Activated CD4-positive, CD25-positive, alpha-beta regulatory T cell treated with anti-CD3 and anti-CD28 coated beads, Interleukin-2, amount 50 U/mL, for 72 hours (primary cell): Measurements from ENCODE around the gene HHATL.

ENCODE experiments used
- DNase-seq: peaks from one replicate; pipeline ENCODE4 v3.0.0; 2021

Gene HHATL

DNA sequence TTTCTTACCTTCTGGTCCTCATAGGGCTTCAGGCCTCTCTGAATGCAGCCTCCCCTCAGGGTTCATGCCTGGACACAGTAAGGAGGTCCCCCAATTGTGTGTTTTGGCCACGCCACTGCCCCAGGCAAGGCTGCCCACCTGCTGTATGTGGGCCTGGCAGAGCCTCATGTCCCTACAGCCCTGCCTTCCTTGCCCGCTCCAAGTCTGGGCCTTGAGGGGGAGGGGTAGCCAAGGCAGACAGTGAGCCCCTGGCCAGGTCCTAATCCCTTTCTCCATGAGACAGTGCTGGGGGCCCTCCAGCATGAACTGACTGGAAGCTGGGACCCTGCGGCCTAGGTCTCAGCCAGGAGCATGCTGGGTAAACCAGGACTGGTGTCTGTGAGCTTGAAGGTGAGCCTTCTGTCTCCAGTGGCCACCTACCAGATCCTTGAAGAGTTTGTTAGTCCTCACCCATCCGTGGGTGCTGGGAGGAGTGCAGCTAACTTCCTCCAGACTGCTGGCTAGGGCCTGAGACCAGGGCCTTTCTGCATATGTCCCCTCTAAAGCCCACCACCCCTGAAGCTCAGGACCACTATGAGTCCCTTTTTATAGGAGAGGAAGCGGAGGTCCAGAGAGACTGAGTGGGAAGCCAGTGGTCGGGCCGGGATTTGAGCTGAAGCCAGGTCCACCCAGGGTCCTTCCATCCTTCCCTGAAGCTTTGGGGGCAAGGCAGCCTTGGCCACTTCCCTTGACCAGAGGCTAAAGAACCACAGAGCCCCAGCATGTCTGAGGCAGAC is 40.4 kb downstream of the HHATL start:
- no peak for DNase-seq

GRCh38 chr3:42661593-42662022 is 41.0 kb downstream of the HHATL start:
- no peak for DNase-seq

GRCh38 chr3:42660898-42661297 is 41.7 kb downstream of the HHATL start:
- no peak for DNase-seq

DNA sequence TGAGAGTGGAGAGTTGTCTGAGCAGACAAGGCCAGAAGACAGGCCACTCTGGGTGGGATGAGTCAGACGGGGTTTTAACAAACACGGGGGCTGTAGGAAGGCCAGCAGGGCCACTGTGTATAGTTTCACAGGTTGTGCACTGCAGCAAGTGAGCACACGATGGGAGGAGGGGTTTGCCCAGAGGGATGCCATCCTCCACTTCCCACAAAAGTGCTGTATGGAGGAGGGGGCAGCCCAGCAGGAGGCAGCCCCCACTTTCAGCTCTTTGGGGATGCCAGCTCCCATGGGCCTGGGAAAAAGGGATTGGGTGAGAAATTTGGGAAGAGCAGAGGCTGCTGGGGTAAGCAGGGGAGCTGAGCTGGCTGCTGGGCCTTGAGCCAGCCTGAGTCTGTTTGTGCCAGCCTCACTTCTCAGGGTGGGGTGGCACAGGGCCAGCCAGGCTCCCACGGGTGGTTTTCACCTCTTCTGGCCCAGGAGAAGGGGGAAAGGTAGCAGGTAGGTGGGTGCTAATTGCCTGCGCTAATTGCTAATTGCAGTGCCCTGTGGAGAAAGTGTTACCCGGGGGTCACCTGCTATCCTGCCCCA is 42.4 kb downstream of the HHATL start:
- DNase-seq: no peak

DNA sequence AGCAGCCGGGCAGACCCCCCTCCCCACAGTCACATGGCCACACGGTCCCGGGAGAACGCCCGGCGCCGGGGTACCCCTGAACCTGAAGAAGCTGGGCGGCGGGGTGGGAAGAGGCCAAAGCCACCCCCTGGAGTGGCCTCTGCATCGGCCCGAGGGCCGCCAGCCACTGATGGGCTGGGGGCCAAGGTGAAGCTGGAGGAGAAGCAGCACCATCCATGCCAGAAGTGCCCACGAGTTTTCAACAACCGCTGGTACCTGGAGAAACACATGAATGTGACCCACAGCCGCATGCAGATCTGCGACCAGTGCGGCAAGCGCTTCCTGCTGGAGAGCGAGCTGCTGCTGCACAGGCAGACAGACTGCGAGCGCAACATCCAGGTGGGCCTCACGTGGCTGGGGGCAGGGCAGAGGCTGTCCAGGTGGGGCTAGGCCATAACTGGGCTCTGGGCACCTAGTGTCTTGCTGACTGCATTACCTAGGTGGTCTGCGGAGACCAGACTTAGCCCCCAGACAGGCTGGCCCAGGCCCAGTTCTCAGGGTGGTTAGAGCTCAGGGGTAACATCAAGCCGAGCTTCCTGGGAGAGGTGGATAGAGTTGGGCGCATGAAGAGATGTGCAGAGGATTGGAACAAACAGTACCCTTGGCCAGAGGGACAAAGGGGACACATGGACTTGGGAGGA is 43.0 kb downstream of the HHATL start:
- no peak for DNase-seq

- DNase-seq: no peak
Observed at GRCh38 chr3:42658771-42659390, 43.7 kb downstream of the HHATL start.

- no peak for DNase-seq
Observed at GRCh38 chr3:42658091-42658770, 44.4 kb downstream of the HHATL start.

- DNase-seq: no peak
Observed at GRCh38 chr3:42657675-42658074, 44.9 kb downstream of the HHATL start.

DNA sequence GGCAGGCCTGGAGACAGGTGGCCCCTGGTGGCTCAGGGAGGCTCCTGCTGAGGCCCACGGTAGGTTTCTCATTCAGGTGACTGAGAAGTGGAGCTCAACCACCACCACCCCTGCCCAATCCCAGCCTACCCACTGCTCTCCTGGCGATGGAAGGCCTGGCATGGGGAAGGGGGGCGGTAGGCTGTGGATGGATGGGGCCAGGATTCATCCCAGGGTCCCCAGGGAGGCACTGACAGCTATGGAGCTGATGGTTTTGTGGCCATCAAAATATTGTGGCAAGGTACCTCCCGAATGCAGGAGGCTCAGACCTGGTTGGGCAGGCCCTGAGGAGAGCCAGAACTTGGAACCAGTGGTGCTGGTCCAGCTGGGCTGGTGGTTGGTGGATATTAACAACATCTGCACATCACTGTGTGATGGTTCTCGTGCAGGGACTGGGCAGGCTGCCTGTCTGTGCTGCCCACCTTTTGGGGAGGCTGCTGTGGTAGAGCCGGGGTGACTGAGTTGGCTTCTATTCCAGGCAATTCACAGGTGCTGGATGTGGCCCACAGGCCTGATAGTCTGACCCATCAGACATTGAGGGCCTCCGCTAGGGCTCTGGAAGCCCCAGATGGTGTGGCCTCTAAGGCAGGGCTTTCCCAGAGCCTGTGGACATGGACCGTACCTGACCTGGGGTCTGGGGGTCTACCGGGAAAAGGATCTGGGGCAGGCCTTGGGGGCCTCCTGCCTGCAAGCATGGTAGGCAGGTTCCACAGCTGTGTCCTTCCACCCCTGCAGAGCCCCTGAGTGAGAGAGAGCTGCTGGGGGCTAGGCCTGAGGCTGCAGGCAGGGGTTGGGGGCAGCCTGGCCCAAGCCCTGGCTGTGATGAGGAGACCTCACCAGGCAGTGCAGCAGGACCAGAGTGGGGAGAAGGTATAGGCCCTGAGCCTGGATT is 45.7 kb downstream of the HHATL start:
- no peak for DNase-seq

DNA sequence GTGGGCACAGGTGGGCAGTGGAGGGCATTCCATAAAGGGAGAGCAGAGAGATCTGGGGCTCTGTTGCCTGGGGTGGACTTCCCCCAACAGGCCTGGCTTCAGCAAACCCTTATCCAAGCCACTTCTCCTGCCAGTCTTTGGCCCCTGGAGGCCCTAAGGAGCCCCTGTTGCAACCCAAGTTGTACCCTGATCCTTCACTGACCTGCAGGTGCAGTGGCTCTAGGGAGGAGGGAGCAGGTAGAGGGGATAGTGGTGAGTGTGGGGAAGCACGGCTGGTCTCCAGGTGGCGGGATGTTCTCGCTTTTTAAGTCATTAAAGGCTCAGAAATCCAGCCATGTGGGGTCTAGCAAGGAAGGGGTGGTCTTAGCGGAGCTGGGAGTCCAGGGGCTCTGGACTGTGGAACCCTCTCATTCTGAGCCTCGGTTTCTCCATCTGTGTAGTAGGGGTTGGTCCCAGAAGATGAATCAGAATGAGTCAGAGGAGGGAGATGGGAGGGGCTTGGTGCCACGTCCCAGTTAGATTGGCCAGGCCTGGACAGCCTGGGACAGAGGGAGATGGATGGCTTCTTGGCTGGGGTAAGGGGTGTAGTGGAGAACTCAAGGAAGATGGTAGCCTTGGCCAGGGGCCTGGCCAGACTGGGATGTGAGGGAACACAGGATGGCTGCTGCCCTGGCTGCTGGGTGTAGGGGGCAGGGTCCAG is 46.5 kb downstream of the HHATL start:
- DNase-seq: no peak

GRCh38 chr3:42655331-42655888 is 47.2 kb downstream of the HHATL start:
- DNase-seq: no peak

GRCh38 chr3:42654331-42655201 is 48.0 kb downstream of the HHATL start:
- no peak for DNase-seq

GRCh38 chr3:42653560-42654330 is 48.9 kb downstream of the HHATL start, which contains the start of gene ZBTB47:
Gene ZBTB47 (plus strand): TSS chr3:42653697. CDS start chr3:42658356, 4,659 bp downstream.
- no peak for DNase-seq

DNA sequence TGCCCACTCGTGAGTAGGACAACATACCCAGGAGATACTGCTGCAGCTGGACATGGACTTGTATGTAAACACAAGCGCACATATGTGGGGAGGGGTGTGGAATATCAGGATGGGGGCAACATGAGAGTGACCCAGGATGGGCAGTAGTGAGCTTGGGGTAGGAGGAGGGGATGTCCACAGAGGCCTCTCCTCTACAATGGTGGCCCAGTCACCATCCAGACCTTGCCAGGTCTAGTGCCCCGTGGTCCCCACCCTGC is 49.4 kb downstream of the HHATL start:
- DNase-seq: no peak

DNA sequence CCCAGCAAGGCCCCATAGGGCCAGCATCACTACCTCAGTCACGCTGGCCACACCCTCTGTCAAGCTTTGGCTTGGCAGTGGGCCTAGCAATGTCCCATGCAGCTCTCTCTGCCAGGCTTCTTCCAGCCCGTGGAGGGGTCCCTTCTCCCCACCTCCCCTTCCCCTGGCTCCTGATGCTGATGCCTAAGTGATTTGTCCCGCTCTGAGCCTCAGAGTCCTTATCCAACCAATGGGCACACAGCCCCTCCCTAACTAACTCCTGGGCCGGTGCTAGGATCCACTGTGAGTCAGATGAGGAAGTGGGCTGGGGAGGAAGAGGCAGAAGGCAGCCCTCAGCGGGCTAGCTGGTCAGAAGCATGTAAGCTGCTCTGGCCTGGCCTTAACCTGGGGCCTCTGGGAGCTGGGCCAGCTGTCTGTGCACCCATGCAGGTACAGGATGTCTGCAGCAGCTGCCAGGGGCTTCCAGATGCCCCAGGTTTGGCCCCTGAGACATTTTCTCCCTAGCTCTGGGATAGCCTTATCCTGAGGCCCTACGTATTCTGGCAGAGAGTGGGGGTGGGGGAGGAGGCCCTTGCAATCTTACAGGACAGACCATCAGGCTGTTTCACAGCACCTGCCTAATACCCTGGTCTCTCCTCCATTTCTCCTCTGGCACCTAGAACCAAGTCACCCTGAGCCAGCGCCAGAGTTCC is 49.8 kb downstream of the HHATL start:
- DNase-seq: no peak

DNA sequence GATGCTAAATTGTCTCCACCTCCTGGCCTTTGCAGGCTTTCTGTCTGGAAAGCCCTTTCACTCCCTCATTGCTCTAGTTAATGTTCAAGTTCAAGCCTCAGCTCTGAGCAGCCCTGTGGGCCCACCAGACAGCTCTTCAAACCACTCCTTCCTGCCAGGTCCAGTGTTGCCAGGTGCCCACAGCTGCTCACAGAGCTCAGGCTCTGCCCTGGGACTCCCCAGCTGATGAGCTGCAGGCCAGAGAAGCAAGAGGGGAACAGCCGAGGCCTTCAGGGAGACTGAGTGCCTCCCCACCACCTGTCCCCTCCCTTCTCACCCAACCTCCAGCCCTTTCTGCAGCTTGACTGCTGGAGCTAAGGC is 50.4 kb downstream of the HHATL start:
- DNase-seq: no peak

GRCh38 chr3:42651248-42652091 is 51.1 kb downstream of the HHATL start:
- no peak for DNase-seq

DNA sequence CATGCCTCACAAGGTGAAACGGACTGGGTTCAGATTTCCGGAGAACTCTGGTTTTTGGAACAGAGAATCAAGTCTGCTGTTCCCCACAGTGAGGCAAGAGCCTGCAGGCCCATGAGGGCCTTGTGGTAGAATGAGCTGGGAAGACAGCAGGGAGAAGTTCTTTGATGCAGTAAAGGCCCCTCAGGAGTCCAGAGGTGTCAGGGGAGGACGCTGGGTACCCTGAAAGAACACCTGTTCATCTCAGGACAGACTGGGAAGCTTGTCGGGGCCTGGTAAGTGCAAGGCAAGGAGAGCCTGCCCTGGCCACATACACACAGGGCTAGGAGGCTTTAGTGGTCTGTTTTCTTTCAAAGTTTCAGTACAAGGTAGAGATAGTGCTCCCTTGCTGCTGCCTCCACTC is 52.8 kb downstream of the HHATL start:
- DNase-seq: no peak
